T-helper 2 cell treated with Interferon-gamma antibody and Interleukin-4, amounts not matched to agents 5 μg/mL and 100 μg/mL, for 36 hours (primary cell): ENCODE measurements around the gene GRAMD2A.

Experiments
- DNase-seq: peaks from one replicate; pipeline ENCODE4 v3.0.0; 2021; ENCODE audit warnings: low spot score
- H3K27ac Mint-ChIP-seq: one replicate; pipeline ENCODE4 v1.8.0; 2021; ENCODE audit warnings: mild to moderate bottlenecking, mixed read lengths
- H3K27me3 Mint-ChIP-seq: one replicate; pipeline ENCODE4 v1.8.0; 2021; ENCODE audit warnings: low read depth, mixed read lengths
- H3K36me3 Mint-ChIP-seq: one replicate; pipeline ENCODE4 v1.8.0; 2021; ENCODE audit warnings: low read depth, mixed read lengths
- H3K4me1 Mint-ChIP-seq: one replicate; pipeline ENCODE4 v1.8.0; 2021; ENCODE audit warnings: low read depth, mixed read lengths
- H3K4me3 Mint-ChIP-seq: one replicate; pipeline ENCODE4 v1.8.0; 2022; ENCODE audit warnings: mild to moderate bottlenecking, moderate library complexity, mixed read lengths
- H3K9me3 Mint-ChIP-seq: one replicate; pipeline ENCODE4 v1.8.0; 2021; ENCODE audit warnings: mixed read lengths

The GRAMD2A gene

GRCh38 chr15:72135719-72136118 lies 61.9 kb downstream of the GRAMD2A start:
- DNase-seq, result no peak
- H3K4me3 Mint-ChIP-seq, result no peak overlapping the region
- no peaks in the 10 kb centered on the region for H3K9me3 Mint-ChIP-seq
- no peaks in the 10 kb centered on the region for H3K36me3 Mint-ChIP-seq
- no peaks in the 10 kb centered on the region for H3K27me3 Mint-ChIP-seq
- no peaks in the 10 kb centered on the region for H3K4me1 Mint-ChIP-seq
- no peak overlapping the region for H3K27ac Mint-ChIP-seq

- no peak overlapping the region for H3K27ac Mint-ChIP-seq
- no peak overlapping the region for H3K4me3 Mint-ChIP-seq
- H3K9me3 Mint-ChIP-seq, result no peaks in the 10 kb centered on the region
- DNase-seq, result no peak
- no peaks in the 10 kb centered on the region for H3K4me1 Mint-ChIP-seq
- no peaks in the 10 kb centered on the region for H3K36me3 Mint-ChIP-seq
- peaks cover 2% of the 10 kb centered on the region for H3K27me3 Mint-ChIP-seq
Measured at GRCh38 chr15:72133211-72133610, 64.4 kb downstream of the GRAMD2A start.

GRCh38 chr15:72131922-72132321 lies 65.7 kb downstream of the GRAMD2A start:
- Mint-ChIP-seq H3K27ac (no peak overlapping the region), H3K9me3 (no peaks in the 10 kb centered on the region), H3K4me1 (no peaks in the 10 kb centered on the region), H3K27me3 (peaks cover 10% of the 10 kb centered on the region), H3K36me3 (no peaks in the 10 kb centered on the region), H3K4me3 (no peak overlapping the region)
- no peak for DNase-seq

- H3K4me1 Mint-ChIP-seq, result no peaks in the 10 kb centered on the region
- no peaks in the 10 kb centered on the region for H3K9me3 Mint-ChIP-seq
- no peaks in the 10 kb centered on the region for H3K36me3 Mint-ChIP-seq
- H3K27me3 Mint-ChIP-seq, result peaks cover 10% of the 10 kb centered on the region
- H3K4me3 Mint-ChIP-seq, result no peak overlapping the region
- no peak overlapping the region for H3K27ac Mint-ChIP-seq
- no peak for DNase-seq
Measured at GRCh38 chr15:72130272-72130671, 67.3 kb downstream of the GRAMD2A start.

GRCh38 chr15:72128359-72128758 lies 69.2 kb downstream of the GRAMD2A start:
- Mint-ChIP-seq H3K27ac (no peak overlapping the region), H3K4me1 (no peaks in the 10 kb centered on the region), H3K27me3 (peaks cover 10% of the 10 kb centered on the region)

GRCh38 chr15:72127724-72128322 lies 69.8 kb downstream of the GRAMD2A start:
- Mint-ChIP-seq H3K4me1 (no peaks in the 10 kb centered on the region), H3K9me3 (no peaks in the 10 kb centered on the region), H3K4me3 (no peak overlapping the region), H3K36me3 (no peaks in the 10 kb centered on the region), H3K27ac (no peak overlapping the region), H3K27me3 (peaks cover 10% of the 10 kb centered on the region)
- DNase-seq, result no peak

More at GRCh38 chr15:72128359-72128758, 69.2 kb downstream of the GRAMD2A start:
- DNase-seq, result no peak
- no peaks in the 10 kb centered on the region for H3K9me3 Mint-ChIP-seq
- no peaks in the 10 kb centered on the region for H3K36me3 Mint-ChIP-seq
- H3K4me3 Mint-ChIP-seq, result no peak overlapping the region

GRCh38 chr15:72124218-72124617 lies 73.4 kb downstream of the GRAMD2A start:
- Mint-ChIP-seq H3K4me3 (no peak overlapping the region), H3K27me3 (peaks cover 10% of the 10 kb centered on the region), H3K36me3 (no peaks in the 10 kb centered on the region), H3K9me3 (no peaks in the 10 kb centered on the region), H3K27ac (no peak overlapping the region), H3K4me1 (peaks cover under 1% of the 10 kb centered on the region)
- no peak for DNase-seq

- Mint-ChIP-seq H3K36me3 (no peaks in the 10 kb centered on the region), H3K9me3 (no peaks in the 10 kb centered on the region), H3K27me3 (peaks cover 15% of the 10 kb centered on the region)
Measured at GRCh38 chr15:72118017-72118978, 79.3 kb downstream of the GRAMD2A start, which contains the start of the genes MYO9A and SENP8. TSS of gene MYO9A (minus strand) at chr15:72118150. CDS start at chr15:72046563, 71,587 bp downstream. TSS of gene SENP8 (plus strand) at chr15:72118403. CDS start at chr15:72139624, 21,221 bp downstream.

GRCh38 chr15:72117486-72118016 lies 80.0 kb downstream of the GRAMD2A start:
- DNase-seq, result peak; percentile 76

More at GRCh38 chr15:72118017-72118978, 79.3 kb downstream of the GRAMD2A start, which contains the start of the genes MYO9A and SENP8:
- DNase-seq, result peak; percentile 94
- H3K4me1 Mint-ChIP-seq, result peaks cover 24% of the 10 kb centered on the region
- H3K4me3 Mint-ChIP-seq, result peak within 1 kb of the TSS; percentile 97
- H3K27ac Mint-ChIP-seq, result peak within 1 kb of the TSS; percentile 99

GRCh38 chr15:72116731-72117485 lies 80.7 kb downstream of the GRAMD2A start:
- Mint-ChIP-seq H3K4me3 (peak overlapping the region; percentile 96), H3K36me3 (no peaks in the 10 kb centered on the region)

More at GRCh38 chr15:72117486-72118016, 80.0 kb downstream of the GRAMD2A start:
- Mint-ChIP-seq H3K27me3 (peaks cover 15% of the 10 kb centered on the region), H3K36me3 (no peaks in the 10 kb centered on the region), H3K27ac (peak overlapping the region; percentile 90), H3K4me3 (peak overlapping the region; percentile 96), H3K9me3 (no peaks in the 10 kb centered on the region), H3K4me1 (peaks cover 26% of the 10 kb centered on the region)

GRCh38 chr15:72113347-72114031 lies 84.1 kb downstream of the GRAMD2A start:
- H3K36me3 Mint-ChIP-seq, result no peaks in the 10 kb centered on the region
- no peaks in the 10 kb centered on the region for H3K9me3 Mint-ChIP-seq
- no peak for DNase-seq
- H3K4me1 Mint-ChIP-seq, result peaks cover 18% of the 10 kb centered on the region
- no peak overlapping the region for H3K27ac Mint-ChIP-seq
- H3K4me3 Mint-ChIP-seq, result no peak overlapping the region
- H3K27me3 Mint-ChIP-seq, result peaks cover 15% of the 10 kb centered on the region

More at GRCh38 chr15:72116731-72117485, 80.7 kb downstream of the GRAMD2A start:
- peak overlapping the region; percentile 90 for H3K27ac Mint-ChIP-seq
- peaks cover 26% of the 10 kb centered on the region for H3K4me1 Mint-ChIP-seq
- H3K27me3 Mint-ChIP-seq, result peaks cover 15% of the 10 kb centered on the region
- no peak for DNase-seq
- no peaks in the 10 kb centered on the region for H3K9me3 Mint-ChIP-seq

- no peaks in the 10 kb centered on the region for H3K9me3 Mint-ChIP-seq
- no peak for DNase-seq
- no peaks in the 10 kb centered on the region for H3K36me3 Mint-ChIP-seq
- peaks cover 22% of the 10 kb centered on the region for H3K4me1 Mint-ChIP-seq
- no peak overlapping the region for H3K4me3 Mint-ChIP-seq
- peaks cover 15% of the 10 kb centered on the region for H3K27me3 Mint-ChIP-seq
- no peak overlapping the region for H3K27ac Mint-ChIP-seq
Measured at GRCh38 chr15:72112805-72113204, 84.8 kb downstream of the GRAMD2A start.

GRCh38 chr15:72112116-72112515 lies 85.5 kb downstream of the GRAMD2A start:
- H3K4me3 Mint-ChIP-seq, result no peak overlapping the region
- H3K27me3 Mint-ChIP-seq, result peaks cover 15% of the 10 kb centered on the region
- peaks cover 22% of the 10 kb centered on the region for H3K4me1 Mint-ChIP-seq
- no peaks in the 10 kb centered on the region for H3K36me3 Mint-ChIP-seq
- no peak overlapping the region for H3K27ac Mint-ChIP-seq
- H3K9me3 Mint-ChIP-seq, result no peaks in the 10 kb centered on the region
- DNase-seq, result no peak
